Epithelial cell of proximal tubule (primary cell): ENCODE data around the gene KCNQ1OT1. TPM values are rescaled to one million over a fixed set of nuclear protein-coding genes. Genes with fewer than 3 reads are reported as not detected.

ENCODE experiments used
- DNase-seq: peaks from one replicate; pipeline ENCODE4 v3.0.0-alpha.2; 2011; ENCODE audit warnings: low read depth
- H3K4me3 ChIP-seq: 2 replicates; pipeline ENCODE4 v1.5.1; 2011; ENCODE audit warnings: low read depth, mild to moderate bottlenecking, low read length
- total RNA-seq: library from RNA; depleted of rRNA; stranded (reverse); fragments of >200 nt; gene quantifications from 2 replicates; pipeline ENCODE4 v1.2.3, GENCODE V29; 2015
- TF ChIP-seq, protein P1 (sequence below): conservative IDR thresholded peaks from 2 replicates; pipeline ENCODE4 v1.5.1; 2012; ENCODE audit warnings: low read depth, mild to moderate bottlenecking, low read length

The KCNQ1OT1 gene
- total RNA-seq, 1 donor from 2014 or later: 0.63 TPM

DNA sequence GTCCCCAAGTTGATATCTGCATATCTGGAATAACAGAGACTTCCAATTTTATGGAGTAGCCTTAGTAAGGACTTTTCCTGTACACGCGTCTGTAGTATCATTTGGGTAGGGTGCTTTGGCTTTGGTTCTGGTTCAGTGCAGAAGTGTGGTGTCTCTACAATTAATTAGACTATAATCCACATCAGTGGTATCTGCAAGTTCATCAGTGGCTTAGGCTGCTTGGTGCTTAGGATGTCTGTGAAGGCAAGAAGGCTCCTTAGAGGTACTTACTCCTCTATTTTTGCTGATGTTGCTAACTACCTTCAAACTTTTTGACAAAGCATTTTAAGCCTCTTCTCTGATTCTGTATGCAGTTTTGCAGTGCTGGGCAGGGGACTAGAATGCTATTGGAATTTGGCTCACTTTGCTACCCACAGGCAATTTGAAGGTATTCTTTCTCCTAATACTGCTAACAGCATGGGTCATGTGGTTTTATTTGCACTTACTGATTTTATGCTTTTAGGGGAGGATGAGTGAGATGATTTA is 49.4 kb downstream of the KCNQ1OT1 start:
- DNase-seq: no peak
- TF ChIP-seq, protein P1, sequence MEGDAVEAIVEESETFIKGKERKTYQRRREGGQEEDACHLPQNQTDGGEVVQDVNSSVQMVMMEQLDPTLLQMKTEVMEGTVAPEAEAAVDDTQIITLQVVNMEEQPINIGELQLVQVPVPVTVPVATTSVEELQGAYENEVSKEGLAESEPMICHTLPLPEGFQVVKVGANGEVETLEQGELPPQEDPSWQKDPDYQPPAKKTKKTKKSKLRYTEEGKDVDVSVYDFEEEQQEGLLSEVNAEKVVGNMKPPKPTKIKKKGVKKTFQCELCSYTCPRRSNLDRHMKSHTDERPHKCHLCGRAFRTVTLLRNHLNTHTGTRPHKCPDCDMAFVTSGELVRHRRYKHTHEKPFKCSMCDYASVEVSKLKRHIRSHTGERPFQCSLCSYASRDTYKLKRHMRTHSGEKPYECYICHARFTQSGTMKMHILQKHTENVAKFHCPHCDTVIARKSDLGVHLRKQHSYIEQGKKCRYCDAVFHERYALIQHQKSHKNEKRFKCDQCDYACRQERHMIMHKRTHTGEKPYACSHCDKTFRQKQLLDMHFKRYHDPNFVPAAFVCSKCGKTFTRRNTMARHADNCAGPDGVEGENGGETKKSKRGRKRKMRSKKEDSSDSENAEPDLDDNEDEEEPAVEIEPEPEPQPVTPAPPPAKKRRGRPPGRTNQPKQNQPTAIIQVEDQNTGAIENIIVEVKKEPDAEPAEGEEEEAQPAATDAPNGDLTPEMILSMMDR: no peak
- no peak overlapping the region for H3K4me3 ChIP-seq

DNA sequence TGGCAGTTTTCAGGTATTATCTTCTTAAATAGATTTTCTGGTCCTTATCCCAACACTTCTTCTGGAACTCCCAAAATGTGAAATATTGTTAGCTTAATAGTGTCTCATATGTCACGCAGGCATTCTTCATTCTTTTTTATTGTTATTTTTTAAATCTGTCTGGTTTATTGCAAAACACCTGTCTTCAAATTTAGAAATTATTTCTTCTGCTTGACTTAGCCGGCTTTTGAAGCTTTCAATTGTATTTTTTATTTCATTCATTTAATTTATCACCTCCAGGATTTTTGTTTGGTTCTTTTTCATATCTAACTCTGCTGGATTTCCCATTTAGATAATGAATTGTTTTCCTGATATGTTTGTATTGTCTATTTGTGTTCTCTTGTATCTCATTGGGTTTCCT is 49.9 kb downstream of the KCNQ1OT1 start:
- TF ChIP-seq, protein P1: no peak
- DNase-seq: no peak
- H3K4me3 ChIP-seq: no peak overlapping the region

GRCh38 chr11:2649400-2649799 is 50.4 kb downstream of the KCNQ1OT1 start:
- no peak overlapping the region for H3K4me3 ChIP-seq
- TF ChIP-seq, protein P1: no peak
- no peak for DNase-seq

GRCh38 chr11:2647953-2648352 is 51.8 kb downstream of the KCNQ1OT1 start:
- DNase-seq: no peak
- no peak overlapping the region for H3K4me3 ChIP-seq
- TF ChIP-seq, protein P1: no peak

GRCh38 chr11:2647167-2647566 is 52.6 kb downstream of the KCNQ1OT1 start:
- no peak for DNase-seq
- H3K4me3 ChIP-seq: no peak overlapping the region
- TF ChIP-seq, protein P1: no peak

- DNase-seq: no peak
- TF ChIP-seq, protein P1: no peak
- H3K4me3 ChIP-seq: no peak overlapping the region
These were observed 54.0 kb downstream of the KCNQ1OT1 start for GRCh38 chr11:2645779-2646118.
